Dermis blood vessel endothelial cell (primary cell): ENCODE measurements around the gene PRUNE2. TPM values are rescaled to one million over a fixed set of nuclear protein-coding genes. Genes with fewer than 3 reads are reported as not detected.

Source experiments
- DNase-seq: peaks from one replicate; pipeline ENCODE4 v3.0.0; 2010
- total RNA-seq: library from RNA; depleted of rRNA; stranded (reverse); fragments of >200 nt; gene quantifications from 2 replicates; pipeline ENCODE4 v1.2.3, GENCODE V29; 2014

Gene PRUNE2
- total RNA-seq, 1 donor from 2014 or later: 7.8 TPM

- no peak for DNase-seq
Measured at GRCh38 chr9:76620996-76621395, 284.9 kb downstream of the PRUNE2 start.

- no peak for DNase-seq
Measured at GRCh38 chr9:76620581-76620980, 285.3 kb downstream of the PRUNE2 start.

- no peak for DNase-seq
Measured at GRCh38 chr9:76619640-76620039, 286.3 kb downstream of the PRUNE2 start.

DNA sequence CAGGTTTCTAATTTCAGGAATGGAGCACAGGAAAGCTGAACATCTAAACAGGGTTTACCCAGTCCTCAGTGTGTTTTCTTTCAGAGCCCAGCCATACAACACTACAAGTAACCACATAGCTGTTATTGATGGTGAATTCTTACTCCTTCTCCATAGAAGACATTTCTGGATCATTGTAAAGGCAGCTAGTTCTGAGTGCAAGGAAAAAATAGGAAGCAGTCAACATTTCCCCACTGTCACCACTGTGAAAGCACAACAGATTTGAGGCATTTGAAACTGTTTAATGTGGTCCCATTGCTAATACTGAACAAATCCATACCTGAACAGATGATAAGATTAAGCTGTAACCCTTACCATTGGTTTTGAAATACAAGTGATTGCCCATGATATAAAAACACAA, 286.7 kb downstream of the PRUNE2 start:
- no peak for DNase-seq

GRCh38 chr9:76618762-76619161, 287.2 kb downstream of the PRUNE2 start:
- no peak for DNase-seq

DNA sequence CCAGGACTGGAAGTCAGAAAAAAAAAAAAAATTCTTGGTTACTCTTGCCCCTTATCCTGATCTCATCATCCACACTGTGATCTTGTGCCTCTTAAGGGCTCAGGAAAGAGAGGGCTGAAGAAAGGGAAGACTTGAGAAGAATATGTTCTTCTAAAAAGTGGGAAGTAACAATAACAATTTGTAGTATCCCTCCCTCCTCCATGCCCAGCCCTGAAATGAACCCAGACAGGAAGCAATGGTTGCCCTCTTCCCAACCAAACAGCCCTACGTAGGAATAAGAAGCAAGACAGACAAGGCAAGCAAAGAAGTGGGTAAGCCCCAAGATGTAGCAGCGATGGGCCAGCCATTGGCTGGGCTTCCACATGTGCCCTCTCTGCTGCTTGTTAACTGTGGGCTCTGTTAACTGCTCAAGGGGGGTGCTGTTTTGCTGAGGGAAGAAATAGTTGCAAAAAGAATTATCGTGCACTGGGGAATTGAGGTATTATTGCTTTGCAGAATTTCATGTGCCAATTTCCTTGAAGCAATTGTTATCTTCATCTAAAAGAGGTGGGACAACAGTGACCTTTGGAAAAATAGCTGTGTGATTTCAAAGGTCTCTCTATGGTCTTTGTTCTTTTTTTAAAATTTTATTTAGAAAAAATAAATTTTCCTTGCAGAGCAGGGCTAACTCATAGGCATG, 288.3 kb downstream of the PRUNE2 start:
- DNase-seq: no peak

DNA sequence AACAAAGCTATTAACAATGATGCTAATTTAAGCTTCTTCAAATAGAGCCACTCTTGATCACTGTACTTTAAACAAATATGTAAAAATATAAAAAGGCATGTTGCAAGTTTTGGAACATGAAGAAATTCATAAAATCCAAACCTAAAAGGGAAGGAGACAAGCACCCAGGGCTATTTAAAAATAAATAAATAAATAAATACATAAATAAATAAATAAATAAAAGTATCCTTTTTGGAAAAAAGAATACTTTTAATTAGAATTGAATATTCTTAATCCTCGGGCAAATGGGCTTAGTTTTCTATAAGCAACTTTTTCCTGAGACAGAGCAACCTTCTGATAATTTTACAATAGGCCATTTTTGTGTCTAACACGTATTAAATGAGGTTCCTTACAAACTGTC, 289.1 kb downstream of the PRUNE2 start:
- DNase-seq: no peak

- DNase-seq: no peak
Measured at GRCh38 chr9:76615177-76615603, 290.7 kb downstream of the PRUNE2 start.

DNA sequence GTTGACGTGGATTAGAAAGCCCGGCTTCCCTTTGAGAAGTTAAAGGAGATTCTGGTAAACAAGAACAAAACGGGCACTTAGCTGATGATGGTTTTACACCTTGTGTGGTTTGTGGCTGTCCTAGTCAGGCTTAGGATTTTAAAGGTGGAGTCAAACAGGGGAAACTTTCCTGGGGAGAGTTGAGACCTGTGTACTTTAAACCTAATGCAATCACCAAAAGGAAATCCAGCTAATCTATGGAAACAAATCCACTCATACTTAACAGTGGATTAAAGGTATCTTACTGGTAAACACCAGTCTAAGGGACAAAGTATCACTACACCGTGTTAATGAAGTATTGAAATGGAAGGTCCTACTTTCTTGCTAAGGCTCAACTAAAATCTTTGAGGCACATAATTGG, 291.9 kb downstream of the PRUNE2 start:
- no peak for DNase-seq

GRCh38 chr9:76613150-76613781, 292.6 kb downstream of the PRUNE2 start:
- DNase-seq: no peak

DNA sequence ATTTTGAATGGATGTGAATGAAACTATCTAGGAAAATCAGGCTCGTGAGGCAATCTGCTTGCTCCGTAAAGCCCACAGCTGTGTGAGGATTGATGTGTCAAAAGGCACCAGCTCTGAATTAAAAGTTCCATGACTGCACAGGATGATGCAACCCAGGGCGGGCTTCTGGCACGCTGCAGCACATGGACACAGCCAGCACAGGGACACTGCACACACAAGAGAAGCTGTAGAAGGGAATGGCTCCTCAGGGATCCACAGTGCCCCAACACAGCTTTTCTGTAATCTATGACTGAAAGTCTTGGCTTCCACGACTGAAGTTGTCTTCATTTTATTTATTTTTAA, 295.9 kb downstream of the PRUNE2 start:
- DNase-seq: no peak

- DNase-seq: no peak
Measured at GRCh38 chr9:76609285-76610010, 296.5 kb downstream of the PRUNE2 start.

DNA sequence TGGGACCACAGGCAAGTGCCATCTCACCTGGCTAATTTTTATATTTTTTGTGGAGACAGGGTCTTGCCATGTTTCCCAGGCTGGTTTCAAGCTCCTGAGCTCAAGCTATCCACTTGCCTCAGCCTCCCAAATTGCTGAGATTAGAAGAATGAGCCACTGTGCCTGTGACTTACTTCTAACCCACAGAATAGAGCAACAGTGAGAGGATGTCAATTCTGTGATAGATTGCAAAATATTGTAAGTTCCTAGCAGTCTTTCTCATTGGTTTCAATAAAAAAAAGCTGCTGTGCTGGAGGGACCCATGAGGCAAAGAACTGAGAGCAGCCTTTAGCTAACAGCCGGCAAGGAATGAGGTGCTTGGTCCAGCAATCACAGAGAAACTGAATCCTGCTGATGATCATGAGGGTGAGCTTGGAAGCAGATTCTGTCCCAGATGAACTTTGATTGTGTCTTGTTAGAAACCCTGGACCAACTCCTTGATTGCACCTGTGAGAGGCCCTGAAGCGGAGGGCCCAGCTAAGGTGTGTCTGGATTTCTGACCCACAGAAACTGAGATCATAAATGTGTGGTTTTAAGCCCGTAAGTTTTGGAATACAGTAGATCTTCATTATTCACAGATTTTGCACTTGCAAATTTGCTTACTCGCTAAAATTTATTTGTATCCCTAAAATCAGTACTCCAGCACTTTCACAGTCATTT, 297.2 kb downstream of the PRUNE2 start:
- no peak for DNase-seq

- no peak for DNase-seq
Measured at GRCh38 chr9:76607730-76608436, 298.0 kb downstream of the PRUNE2 start.

DNA sequence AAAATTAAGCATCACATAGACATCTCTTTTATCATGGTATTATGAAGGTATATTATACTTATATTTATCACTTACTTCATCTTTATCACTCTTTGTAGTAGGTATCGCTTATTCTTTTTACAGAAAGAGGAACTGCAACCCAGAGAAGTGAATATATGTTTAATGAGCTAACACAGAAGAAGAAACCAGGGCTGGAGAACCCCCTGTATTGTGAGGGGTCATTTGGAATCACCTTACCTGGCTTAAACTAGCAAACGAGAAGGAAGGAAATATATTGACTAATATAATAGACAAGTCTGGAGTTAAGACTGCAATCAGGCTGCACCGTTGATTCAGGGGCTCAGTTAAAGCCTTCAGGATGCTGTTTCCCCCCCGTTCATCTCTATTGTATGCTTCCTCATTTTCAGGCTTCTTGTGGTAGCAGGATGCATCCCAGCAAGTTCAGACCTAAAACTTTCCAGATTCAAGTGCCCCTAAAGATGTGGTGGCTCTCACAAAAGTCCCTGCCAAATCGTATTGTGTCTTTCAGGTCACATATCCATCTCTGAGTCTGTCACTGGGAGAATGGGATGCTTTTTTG, 300.5 kb downstream of the PRUNE2 start:
- DNase-seq: no peak

GRCh38 chr9:76603931-76604570, 301.9 kb downstream of the PRUNE2 start:
- no peak for DNase-seq

DNA sequence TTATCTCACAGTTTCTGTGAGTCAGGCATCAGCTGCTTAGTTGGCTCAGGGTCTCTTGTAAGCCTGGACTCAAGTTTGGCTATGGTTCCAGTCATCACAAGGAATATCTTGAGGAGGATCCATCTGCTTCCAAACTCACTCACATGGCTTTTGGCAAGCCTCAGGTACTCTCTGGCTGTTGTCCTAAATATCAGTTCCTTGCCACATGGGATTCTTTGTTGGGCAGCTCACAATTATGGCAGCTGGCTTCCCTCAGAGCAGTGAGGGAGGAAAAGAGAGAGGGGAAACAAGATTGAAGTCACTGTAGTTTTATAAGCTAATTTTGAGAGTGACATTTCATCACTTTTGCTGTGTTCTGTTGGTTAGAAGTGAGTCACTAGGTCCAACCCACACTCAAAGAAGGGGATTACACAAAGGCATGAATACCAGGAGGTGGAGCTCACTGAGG, 302.4 kb downstream of the PRUNE2 start:
- DNase-seq: no peak

DNA sequence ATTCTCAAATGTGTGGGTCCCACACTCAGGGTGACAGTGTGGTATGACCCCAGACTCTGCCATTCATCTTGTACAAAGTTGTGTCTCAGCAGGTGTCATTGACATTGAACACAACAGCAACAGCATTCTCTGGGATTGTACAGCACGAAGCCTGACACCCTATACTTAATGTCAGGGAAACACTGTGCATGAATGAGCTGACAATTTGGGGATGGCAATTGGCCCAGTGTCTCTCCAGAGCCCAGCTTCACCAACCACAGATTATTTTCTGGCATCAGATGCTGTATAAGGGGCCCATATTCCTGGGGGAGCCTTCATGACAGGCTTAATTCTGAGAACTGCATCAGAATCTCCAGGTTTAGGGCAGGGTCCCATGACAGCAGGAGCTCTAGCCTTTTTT, 303.7 kb downstream of the PRUNE2 start:
- no peak for DNase-seq

- no peak for DNase-seq
Measured at GRCh38 chr9:76600007-76600615, 305.8 kb downstream of the PRUNE2 start.

GRCh38 chr9:76598981-76599380, 306.9 kb downstream of the PRUNE2 start:
- no peak for DNase-seq

DNA sequence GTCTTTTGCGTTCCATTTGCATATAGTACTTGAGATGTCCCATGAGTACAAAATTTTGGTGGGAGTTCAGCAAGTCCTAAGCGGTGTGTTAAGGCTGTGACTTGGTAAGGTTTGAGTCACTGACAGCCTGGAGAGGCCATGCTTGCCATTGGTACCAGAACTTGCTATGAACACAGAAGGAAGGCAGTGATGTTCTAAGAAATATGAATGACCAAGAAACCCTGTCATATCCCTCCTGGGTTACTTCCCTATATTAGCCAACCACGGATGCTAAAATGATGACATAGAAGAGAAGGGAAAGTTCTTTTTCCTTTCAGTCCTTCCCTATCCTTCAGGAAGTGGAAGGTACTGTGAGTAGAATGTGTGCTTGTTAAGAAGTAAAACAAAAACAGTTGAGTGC, 310.3 kb downstream of the PRUNE2 start:
- DNase-seq: no peak
